ENCODE results near the gene ADH6. TPM values are rescaled to one million over a fixed set of nuclear protein-coding genes. Genes with fewer than 3 reads are reported as not detected.

Gene ADH6
- total and polyA plus RNA-seq, 2 experiments from 2014 or later, result not detected

DNA sequence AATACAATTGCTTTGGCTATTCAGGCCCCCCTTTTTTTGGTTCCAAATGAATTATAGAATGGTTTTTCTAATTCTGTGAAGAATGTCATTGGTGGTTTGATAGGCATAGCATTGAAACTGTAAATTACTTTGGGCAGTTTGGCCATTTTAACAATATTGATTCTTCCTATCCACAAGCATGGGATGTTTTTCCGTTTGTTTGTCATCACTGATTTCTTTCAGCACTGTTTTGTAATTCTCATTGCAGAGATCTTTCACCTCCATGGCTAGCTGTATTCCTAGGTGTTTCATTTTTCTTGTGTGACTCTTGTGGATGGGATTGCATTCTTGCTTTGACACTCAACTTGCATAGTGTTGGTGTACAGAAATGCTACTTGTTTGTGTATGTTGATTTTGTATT lies 33.0 kb downstream of the ADH6 start:
- H3K27me3 ChIP-seq (replicated peaks; ENCODE audit: insufficient read depth), result no peaks in the 10 kb centered on the region
- no peak overlapping the region for H2AFZ ChIP-seq
- H3K4me3 ChIP-seq, result no peak overlapping the region
- H3F3A ChIP-seq (ENCODE audit: insufficient read depth), result peaks cover 3% of the 10 kb centered on the region; the same call in 1 of the 2 replicates
- in situ Hi-C loops (cut with MboI), result no loop called here
- H3K36me3 ChIP-seq (ENCODE audit: low read depth), result no peaks in the 10 kb centered on the region
- H3K4me2 ChIP-seq (ENCODE audit: unreplicated experiment), result no peak overlapping the region
- H3K9me2 ChIP-seq (ENCODE audit: insufficient read depth), result no peaks in the 10 kb centered on the region
- H3K27ac ChIP-seq, result no peak overlapping the region
- no peaks in the 10 kb centered on the region for H3K9me3 ChIP-seq (ENCODE audit: low read depth)
- no peaks in the 10 kb centered on the region for H4K20me1 ChIP-seq (ENCODE audit: insufficient read depth)
- no peak for TF ChIP-seq EZH2phosphoT487 (IDR thresholded peaks at IDR 0.05; ENCODE audit: insufficient read depth, low read depth)
- no peak for TF ChIP-seq EZH2 (IDR thresholded peaks at IDR 0.05; ENCODE audit: insufficient read depth, poor library complexity, severe bottlenecking)
- WGBS, 2 experiments (ENCODE audit: low coverage in 1 of 2, low lambda C conversion rate in 2 of 2, missing lambda C conversion rate in 2 of 2), result 31 to 40% methylated on average over 1 of the region's 1 CpG
- no peak overlapping the region for H3K9ac ChIP-seq
- no peaks in the 10 kb centered on the region for H3K79me2 ChIP-seq (ENCODE audit: insufficient read depth)
- no peaks in the 10 kb centered on the region for H3K4me1 ChIP-seq (ENCODE audit: insufficient read depth)
- no peak for DNase-seq

DNA sequence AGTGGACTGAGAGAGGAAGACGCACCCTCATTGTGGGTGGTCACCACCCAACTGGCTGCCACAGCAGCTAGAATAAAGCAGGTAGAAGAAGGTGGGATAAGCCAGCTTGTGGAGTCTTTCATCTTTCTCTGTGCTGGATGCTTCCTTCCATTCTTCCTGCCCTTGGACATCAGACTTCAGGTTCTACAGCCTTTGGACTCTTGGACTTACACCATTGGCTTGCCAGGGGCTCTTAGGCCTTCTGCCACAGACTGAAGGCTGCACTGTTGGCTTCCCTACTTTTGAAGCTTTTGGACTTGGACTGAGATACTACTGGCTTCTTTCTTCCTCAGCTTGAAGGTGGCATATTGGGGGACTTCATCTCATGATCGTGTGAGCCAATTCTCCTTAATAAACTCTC lies 33.5 kb downstream of the ADH6 start:
- WGBS, 2 experiments (ENCODE audit: low coverage in 1 of 2, low lambda C conversion rate in 2 of 2, missing lambda C conversion rate in 2 of 2), result 78 to 90% methylated on average over 2 of the region's 2 CpGs
- no peak overlapping the region for H3K4me3 ChIP-seq

GRCh38 chr4:99180382-99181070 lies 38.5 kb downstream of the ADH6 start:
- 12 to 17% methylated on average over 2 of the region's 2 CpGs for WGBS, 2 experiments (ENCODE audit: low coverage in 1 of 2, low lambda C conversion rate in 2 of 2, missing lambda C conversion rate in 2 of 2)
- no peak overlapping the region for H3K9ac ChIP-seq
- peak; percentile 94 for DNase-seq
- H2AFZ ChIP-seq, result no peak overlapping the region
- H3K9me2 ChIP-seq (ENCODE audit: insufficient read depth), result no peaks in the 10 kb centered on the region
- no peaks in the 10 kb centered on the region for H3K36me3 ChIP-seq (ENCODE audit: low read depth)
- no peak overlapping the region for H3K27ac ChIP-seq
- no peak overlapping the region for H3K4me2 ChIP-seq (ENCODE audit: unreplicated experiment)
- peaks cover 9% of the 10 kb centered on the region for H3F3A ChIP-seq (ENCODE audit: insufficient read depth)
- H3K4me1 ChIP-seq (ENCODE audit: insufficient read depth), result peaks cover 4% of the 10 kb centered on the region
- no peak for TF ChIP-seq EZH2phosphoT487 (IDR thresholded peaks at IDR 0.05; ENCODE audit: insufficient read depth, low read depth)
- TF ChIP-seq EZH2 (IDR thresholded peaks at IDR 0.05; ENCODE audit: insufficient read depth, poor library complexity, severe bottlenecking), result no peak
- H3K79me2 ChIP-seq (ENCODE audit: insufficient read depth), result no peaks in the 10 kb centered on the region
- H3K4me3 ChIP-seq, result no peak overlapping the region
- in situ Hi-C loops (cut with MboI), result no loop called here
- H4K20me1 ChIP-seq (ENCODE audit: insufficient read depth), result no peaks in the 10 kb centered on the region
- H3K27me3 ChIP-seq (replicated peaks; ENCODE audit: insufficient read depth), result no peaks in the 10 kb centered on the region
- H3K9me3 ChIP-seq (ENCODE audit: low read depth), result no peaks in the 10 kb centered on the region

More for the DNA sequence above, 33.5 kb downstream of the ADH6 start:
- TF ChIP-seq EZH2 (IDR thresholded peaks at IDR 0.05; ENCODE audit: insufficient read depth, poor library complexity, severe bottlenecking) (no peak), EZH2phosphoT487 (IDR thresholded peaks at IDR 0.05; ENCODE audit: insufficient read depth, low read depth) (no peak)
- peaks cover 8% of the 10 kb centered on the region for H3F3A ChIP-seq (ENCODE audit: insufficient read depth)
- H3K79me2 ChIP-seq (ENCODE audit: insufficient read depth), result no peaks in the 10 kb centered on the region
- no peaks in the 10 kb centered on the region for H3K9me2 ChIP-seq (ENCODE audit: insufficient read depth)
- H3K27ac ChIP-seq, result no peak overlapping the region
- H3K27me3 ChIP-seq (replicated peaks; ENCODE audit: insufficient read depth), result no peaks in the 10 kb centered on the region
- no peak overlapping the region for H3K9ac ChIP-seq
- H3K4me2 ChIP-seq (ENCODE audit: unreplicated experiment), result no peak overlapping the region
- no peaks in the 10 kb centered on the region for H3K36me3 ChIP-seq (ENCODE audit: low read depth)
- no peak for DNase-seq
- H2AFZ ChIP-seq, result no peak overlapping the region
- peaks cover 3% of the 10 kb centered on the region for H3K4me1 ChIP-seq (ENCODE audit: insufficient read depth)
- in situ Hi-C loops (cut with MboI), result no loop called here
- no peaks in the 10 kb centered on the region for H3K9me3 ChIP-seq (ENCODE audit: low read depth)
- H4K20me1 ChIP-seq (ENCODE audit: insufficient read depth), result no peaks in the 10 kb centered on the region

- 94 to 100% methylated on average over 1 of the region's 1 CpG for WGBS, 2 experiments (ENCODE audit: low coverage in 1 of 2, low lambda C conversion rate in 2 of 2, missing lambda C conversion rate in 2 of 2)
- Histone ChIP-seq H3K9ac (no peak overlapping the region), H3K4me1 (ENCODE audit: insufficient read depth) (peaks cover 4% of the 10 kb centered on the region), H3K79me2 (ENCODE audit: insufficient read depth) (no peaks in the 10 kb centered on the region), H3K9me2 (ENCODE audit: insufficient read depth) (no peaks in the 10 kb centered on the region), H3K27me3 (replicated peaks; ENCODE audit: insufficient read depth) (no peaks in the 10 kb centered on the region), H4K20me1 (ENCODE audit: insufficient read depth) (no peaks in the 10 kb centered on the region), H3K36me3 (ENCODE audit: low read depth) (no peaks in the 10 kb centered on the region), H3F3A (ENCODE audit: insufficient read depth) (peaks cover 9% of the 10 kb centered on the region), H3K9me3 (ENCODE audit: low read depth) (no peaks in the 10 kb centered on the region), H3K4me2 (ENCODE audit: unreplicated experiment) (no peak overlapping the region), H2AFZ (no peak overlapping the region), H3K4me3 (no peak overlapping the region), H3K27ac (no peak overlapping the region)
- DNase-seq, result no peak
- in situ Hi-C loops (cut with MboI), result no loop called here
- no peak for TF ChIP-seq EZH2 (IDR thresholded peaks at IDR 0.05; ENCODE audit: insufficient read depth, poor library complexity, severe bottlenecking)
- TF ChIP-seq EZH2phosphoT487 (IDR thresholded peaks at IDR 0.05; ENCODE audit: insufficient read depth, low read depth), result no peak
Measured at GRCh38 chr4:99179626-99180025, 39.4 kb downstream of the ADH6 start.
